NCI-H2107 treated with DMSO at 0.1 percent for 48 hours (cell line): ENCODE measurements around the gene LY86.

Experiments
- DNase-seq: peaks from one replicate; lab custom pipeline; 2025; ENCODE audit not compliant: unreplicated experiment; lab: John Stamatoyannopoulos, UW

The LY86 gene

GRCh38 chr6:6700407-6701270, 112.1 kb downstream of the LY86 start:
- DNase-seq: no peak

GRCh38 chr6:6701864-6702263, 113.3 kb downstream of the LY86 start:
- no peak for DNase-seq

- no peak for DNase-seq
Observed at GRCh38 chr6:6703699-6704098, 115.2 kb downstream of the LY86 start.
